Osteoblast (primary cell): Measurements from ENCODE around the gene FYTTD1. TPM values are rescaled to one million over a fixed set of nuclear protein-coding genes. Genes with fewer than 3 reads are reported as not detected.
"Not testable (repeated sequence)": the region's sequence is repeated elsewhere in the genome, so short reads cannot be mapped to it uniquely, and the experiment has no call there.

ENCODE experiments used
- DNase-seq: peaks from one replicate; pipeline ENCODE4 v3.0.0; 2011; ENCODE audit warnings: low spot score, mixed read lengths; ENCODE audit not compliant: insufficient read length; ENCODE audit errors: missing footprints
- H2AFZ ChIP-seq: 2 replicates; pipeline ENCODE4 v1.6.0; 2011; ENCODE audit warnings: mild to moderate bottlenecking, low read length
- H3K27ac ChIP-seq: 2 replicates; pipeline ENCODE4 v1.5.1; 2011; ENCODE audit warnings: mild to moderate bottlenecking, low read depth, low read length, moderate library complexity
- H3K27me3 ChIP-seq: 2 replicates; pipeline ENCODE4 v1.6.0; 2012; ENCODE audit warnings: mild to moderate bottlenecking, control low read depth, inconsistent platforms, low read length, moderate library complexity; ENCODE audit not compliant: insufficient read depth
- H3K36me3 ChIP-seq: 2 replicates; pipeline ENCODE4 v1.5.1; 2011; ENCODE audit warnings: mild to moderate bottlenecking, low read length, control low read depth, moderate library complexity; ENCODE audit not compliant: insufficient read depth
- H3K4me1 ChIP-seq: 2 replicates; pipeline ENCODE4 v1.5.1; 2011; ENCODE audit warnings: mild to moderate bottlenecking, low read length, control low read depth, moderate library complexity; ENCODE audit not compliant: insufficient read depth
- H3K4me2 ChIP-seq: 2 replicates; pipeline ENCODE4 v1.6.0; 2011; ENCODE audit warnings: mild to moderate bottlenecking, low read length; ENCODE audit not compliant: insufficient read depth
- H3K4me3 ChIP-seq: fragments of 200-600 bp; sonication (generic); 3 replicates; pipeline ENCODE4 v1.5.1; 2012; ENCODE audit warnings: mild to moderate bottlenecking, low read length, inconsistent platforms; ENCODE audit not compliant: insufficient read depth
- H3K79me2 ChIP-seq: 2 replicates; pipeline ENCODE4 v1.6.0; 2012; ENCODE audit warnings: mild to moderate bottlenecking, low read length, control low read depth, inconsistent platforms; ENCODE audit not compliant: insufficient read depth
- H3K9me3 ChIP-seq: 2 replicates; pipeline ENCODE4 v1.5.1; 2011; ENCODE audit warnings: low read depth, low read length, control low read depth
- H4K20me1 ChIP-seq: 2 replicates; pipeline ENCODE4 v1.6.0; 2012; ENCODE audit warnings: mild to moderate bottlenecking, low read length, control low read depth; ENCODE audit not compliant: insufficient read depth
- CTCF ChIP-seq: IDR thresholded peaks from 2 replicates; pipeline ENCODE4 v1.5.1; 2011; ENCODE audit warnings: mild to moderate bottlenecking, low read depth, low read length, moderate library complexity; ENCODE audit errors: extremely low read depth
- total RNA-seq: library from RNA; depleted of rRNA; stranded (reverse); fragments of >200 nt; gene quantifications from 2 replicates; pipeline ENCODE4 v1.2.3, GENCODE V29; 2012

FYTTD1 gene
- total RNA-seq, 1 donor: 42.0 TPM

GRCh38 chr3:197706658-197707057 lies 43.0 kb upstream of the FYTTD1 start:
- peaks cover 22% of the 10 kb centered on the region for H3K36me3 ChIP-seq
- no peaks in the 10 kb centered on the region for H4K20me1 ChIP-seq
- no peaks in the 10 kb centered on the region for H3K27me3 ChIP-seq
- no peak overlapping the region for H3K27ac ChIP-seq
- peaks cover 23% of the 10 kb centered on the region for H3K79me2 ChIP-seq
- DNase-seq: no peak
- no peak overlapping the region for H3K4me2 ChIP-seq
- no peak overlapping the region for H3K4me3 ChIP-seq
- TF ChIP-seq CTCF: no peak
- H2AFZ ChIP-seq: no peak overlapping the region
- no peaks in the 10 kb centered on the region for H3K9me3 ChIP-seq
- H3K4me1 ChIP-seq: peaks cover 6% of the 10 kb centered on the region

- Histone ChIP-seq H4K20me1 (no peaks in the 10 kb centered on the region), H3K79me2 (peaks cover 25% of the 10 kb centered on the region), H3K27me3 (no peaks in the 10 kb centered on the region), H2AFZ (no peak overlapping the region), H3K36me3 (peaks cover 13% of the 10 kb centered on the region), H3K4me3 (no peak overlapping the region), H3K4me2 (no peak overlapping the region), H3K4me1 (peaks cover 27% of the 10 kb centered on the region), H3K27ac (no peak overlapping the region), H3K9me3 (no peaks in the 10 kb centered on the region)
- no peak for DNase-seq
- TF ChIP-seq CTCF: no peak
These were observed 40.5 kb upstream of the FYTTD1 start for GRCh38 chr3:197709135-197709534.

GRCh38 chr3:197710965-197711364 lies 38.7 kb upstream of the FYTTD1 start:
- not testable (repeated sequence) for H2AFZ ChIP-seq, DNase-seq, H3K4me2 ChIP-seq, H3K9me3 ChIP-seq, H3K4me3 ChIP-seq, H4K20me1 ChIP-seq, H3K36me3 ChIP-seq, H3K27me3 ChIP-seq
- peaks cover 33% of the 10 kb centered on the region for H3K79me2 ChIP-seq
- H3K27ac ChIP-seq: peak overlapping the region; percentile 96
- peaks cover 28% of the 10 kb centered on the region for H3K4me1 ChIP-seq

GRCh38 chr3:197711973-197712707 lies 37.5 kb upstream of the FYTTD1 start:
- no peaks in the 10 kb centered on the region for H4K20me1 ChIP-seq
- H3K27me3 ChIP-seq: no peaks in the 10 kb centered on the region
- H2AFZ ChIP-seq: peak overlapping the region; percentile 86
- H3K9me3 ChIP-seq: no peaks in the 10 kb centered on the region
- no peak for TF ChIP-seq CTCF
- peaks cover 36% of the 10 kb centered on the region for H3K79me2 ChIP-seq
- peak overlapping the region; percentile 88 for H3K4me2 ChIP-seq
- H3K4me3 ChIP-seq: peak overlapping the region; percentile 68
- H3K27ac ChIP-seq: peak overlapping the region; percentile 96
- DNase-seq: peak; percentile 88
- H3K4me1 ChIP-seq: peaks cover 28% of the 10 kb centered on the region
- H3K36me3 ChIP-seq: peaks cover 6% of the 10 kb centered on the region
